ENCODE data around the gene CCDC124.

Gene CCDC124

DNA sequence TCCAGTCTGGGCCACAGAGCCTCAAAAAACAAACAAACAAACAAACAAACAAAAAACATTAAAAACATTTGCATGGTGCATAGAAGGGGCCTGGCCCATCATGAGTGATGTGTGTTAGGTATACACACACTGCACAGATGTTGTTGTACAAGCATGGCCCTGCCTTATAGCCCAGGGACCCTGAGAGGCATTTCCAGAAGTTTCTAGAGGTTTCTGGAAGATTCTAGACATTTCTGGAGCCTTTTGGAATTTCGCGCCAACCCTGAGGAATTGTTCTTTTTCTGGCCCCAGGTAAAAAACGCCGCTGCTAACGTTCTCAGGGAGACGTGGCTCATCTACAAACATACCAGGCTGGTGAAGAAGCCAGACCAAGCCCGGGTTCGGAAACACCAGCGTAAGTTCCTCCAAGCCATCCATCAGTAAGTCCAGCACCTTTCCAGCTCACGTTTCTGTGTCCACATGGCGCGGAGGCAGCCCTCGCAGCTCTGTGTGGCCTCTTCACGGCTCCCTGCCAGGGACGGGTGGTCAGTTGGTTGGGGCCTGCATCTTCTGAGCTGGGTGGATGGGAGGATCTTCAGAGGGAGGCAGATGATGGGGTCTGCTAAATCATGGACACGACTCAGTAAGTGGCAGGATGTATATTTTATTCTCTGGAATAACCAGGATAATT, 56.7 kb downstream of the CCDC124 start:
- no peak for DNase-seq

GRCh38 chr19:17993076-17993813, 60.4 kb downstream of the CCDC124 start:
- no peak for DNase-seq

Data from NCI-H1092 (cell line).